Cerebellar cortex (tissue), 1 donor: ENCODE data around the gene MMRN1.

Experiments
- DNase-seq: peaks from one replicate; pipeline ENCODE4 v3.0.0-alpha.2; 2015; ENCODE audit warnings: low spot score

MMRN1 gene, protein sequence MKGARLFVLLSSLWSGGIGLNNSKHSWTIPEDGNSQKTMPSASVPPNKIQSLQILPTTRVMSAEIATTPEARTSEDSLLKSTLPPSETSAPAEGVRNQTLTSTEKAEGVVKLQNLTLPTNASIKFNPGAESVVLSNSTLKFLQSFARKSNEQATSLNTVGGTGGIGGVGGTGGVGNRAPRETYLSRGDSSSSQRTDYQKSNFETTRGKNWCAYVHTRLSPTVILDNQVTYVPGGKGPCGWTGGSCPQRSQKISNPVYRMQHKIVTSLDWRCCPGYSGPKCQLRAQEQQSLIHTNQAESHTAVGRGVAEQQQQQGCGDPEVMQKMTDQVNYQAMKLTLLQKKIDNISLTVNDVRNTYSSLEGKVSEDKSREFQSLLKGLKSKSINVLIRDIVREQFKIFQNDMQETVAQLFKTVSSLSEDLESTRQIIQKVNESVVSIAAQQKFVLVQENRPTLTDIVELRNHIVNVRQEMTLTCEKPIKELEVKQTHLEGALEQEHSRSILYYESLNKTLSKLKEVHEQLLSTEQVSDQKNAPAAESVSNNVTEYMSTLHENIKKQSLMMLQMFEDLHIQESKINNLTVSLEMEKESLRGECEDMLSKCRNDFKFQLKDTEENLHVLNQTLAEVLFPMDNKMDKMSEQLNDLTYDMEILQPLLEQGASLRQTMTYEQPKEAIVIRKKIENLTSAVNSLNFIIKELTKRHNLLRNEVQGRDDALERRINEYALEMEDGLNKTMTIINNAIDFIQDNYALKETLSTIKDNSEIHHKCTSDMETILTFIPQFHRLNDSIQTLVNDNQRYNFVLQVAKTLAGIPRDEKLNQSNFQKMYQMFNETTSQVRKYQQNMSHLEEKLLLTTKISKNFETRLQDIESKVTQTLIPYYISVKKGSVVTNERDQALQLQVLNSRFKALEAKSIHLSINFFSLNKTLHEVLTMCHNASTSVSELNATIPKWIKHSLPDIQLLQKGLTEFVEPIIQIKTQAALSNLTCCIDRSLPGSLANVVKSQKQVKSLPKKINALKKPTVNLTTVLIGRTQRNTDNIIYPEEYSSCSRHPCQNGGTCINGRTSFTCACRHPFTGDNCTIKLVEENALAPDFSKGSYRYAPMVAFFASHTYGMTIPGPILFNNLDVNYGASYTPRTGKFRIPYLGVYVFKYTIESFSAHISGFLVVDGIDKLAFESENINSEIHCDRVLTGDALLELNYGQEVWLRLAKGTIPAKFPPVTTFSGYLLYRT

DNA sequence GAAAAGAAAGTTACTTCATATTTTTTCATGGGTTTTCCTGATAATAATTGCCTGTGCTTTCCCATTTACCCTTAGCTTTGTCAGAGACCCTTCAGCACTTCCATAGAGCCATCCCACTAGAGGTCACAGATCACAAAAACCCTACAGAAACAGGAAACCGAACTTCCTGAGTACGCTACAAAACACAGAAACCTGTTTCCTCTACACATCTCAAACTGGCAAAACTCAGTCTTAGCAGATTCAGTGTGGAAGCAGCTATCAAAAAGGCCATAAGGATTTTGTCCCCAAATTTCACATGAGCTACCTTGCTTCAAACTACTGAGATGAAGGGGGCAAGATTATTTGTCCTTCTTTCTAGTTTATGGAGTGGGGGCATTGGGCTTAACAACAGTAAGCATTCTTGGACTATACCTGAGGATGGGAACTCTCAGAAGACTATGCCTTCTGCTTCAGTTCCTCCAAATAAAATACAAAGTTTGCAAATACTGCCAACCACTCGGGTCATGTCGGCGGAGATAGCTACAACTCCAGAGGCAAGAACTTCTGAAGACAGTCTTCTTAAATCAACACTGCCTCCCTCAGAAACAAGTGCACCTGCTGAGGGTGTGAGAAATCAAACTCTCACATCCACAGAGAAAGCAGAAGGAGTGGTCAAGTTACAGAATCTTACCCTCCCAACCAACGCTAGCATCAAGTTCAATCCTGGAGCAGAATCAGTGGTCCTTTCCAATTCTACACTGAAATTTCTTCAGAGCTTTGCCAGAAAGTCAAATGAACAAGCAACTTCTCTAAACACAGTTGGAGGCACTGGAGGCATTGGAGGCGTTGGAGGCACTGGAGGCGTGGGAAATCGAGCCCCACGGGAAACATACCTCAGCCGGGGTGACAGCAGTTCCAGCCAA lies at the start of gene MMRN1:
TSS of gene MMRN1 (plus strand) at position 206 of the 902 bp plus-strand sequence. CDS start at position 324, 118 bp downstream.
- DNase-seq: no peak

DNA sequence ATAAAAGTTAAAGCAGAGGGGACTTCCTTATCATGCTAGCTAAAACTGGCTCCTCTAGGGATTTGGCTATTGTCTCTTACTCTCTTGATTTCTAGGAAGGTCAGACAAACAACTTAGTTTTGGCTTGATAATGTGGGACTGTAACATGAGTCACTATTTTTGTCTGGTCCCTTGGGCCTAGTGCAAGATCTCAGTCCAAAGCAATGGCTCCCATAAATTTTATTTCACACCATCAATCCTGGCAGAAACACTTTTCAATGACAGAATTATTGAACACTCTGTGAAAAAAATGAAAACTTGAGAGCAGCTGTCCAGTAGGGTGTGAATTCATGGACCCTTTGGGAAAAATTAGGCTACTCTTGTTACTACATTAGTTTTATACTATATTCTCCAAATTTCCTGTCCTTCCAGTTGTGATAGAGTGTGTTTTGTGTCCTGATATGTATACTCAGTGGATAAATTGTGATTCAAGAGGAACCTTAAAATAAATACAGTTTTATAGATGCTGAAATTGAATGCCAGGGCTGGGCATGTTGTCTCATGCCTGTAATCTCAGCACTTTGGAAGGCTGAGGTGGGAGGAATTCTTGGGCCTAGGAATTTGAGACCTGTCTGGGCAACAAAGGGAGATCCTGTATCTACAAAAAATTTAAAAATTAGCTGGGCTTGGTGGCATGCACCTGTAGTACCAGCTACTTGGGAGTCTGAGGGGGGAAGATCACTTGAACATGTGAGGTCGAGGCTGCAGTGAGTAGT lies 46.9 kb upstream of the MMRN1 start:
- no peak for DNase-seq

DNA sequence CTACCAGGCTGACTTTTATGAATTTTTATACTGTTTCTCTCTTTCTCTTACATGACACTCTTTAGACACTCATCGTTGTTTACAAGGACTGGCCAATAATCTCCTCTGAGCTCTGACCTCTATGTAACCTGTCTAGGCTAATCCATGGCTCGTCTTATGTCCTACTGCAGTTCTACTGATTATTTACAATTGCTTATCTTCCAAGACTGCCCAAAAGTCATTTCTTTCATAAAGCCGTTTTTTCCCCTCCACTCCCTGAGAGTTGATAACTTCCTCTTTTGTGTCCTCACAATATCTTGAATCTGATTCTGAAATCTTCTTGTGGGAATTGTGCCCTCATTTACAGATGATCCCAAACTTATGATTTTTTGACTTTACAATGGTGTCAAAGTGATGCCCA lies 39.4 kb upstream of the MMRN1 start:
- DNase-seq: no peak

DNA sequence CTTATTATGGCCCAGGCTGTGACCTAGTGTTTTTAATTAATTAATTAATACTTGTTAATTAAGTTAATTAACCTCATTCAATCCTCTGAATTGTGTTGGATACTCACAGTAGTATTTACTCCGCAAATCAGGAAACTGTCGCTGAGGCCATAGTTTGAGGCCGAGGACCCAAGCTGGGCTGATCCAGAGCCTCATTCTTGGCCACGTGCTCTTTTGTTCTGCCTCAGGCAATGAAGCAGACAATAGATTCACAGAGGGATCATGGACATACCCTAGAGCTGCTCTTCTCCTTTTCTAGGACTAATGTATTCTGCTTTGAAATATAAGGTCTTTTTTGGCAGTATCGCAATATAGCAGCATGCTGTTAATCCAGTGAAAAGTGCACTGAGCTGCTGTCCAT lies 33.7 kb upstream of the MMRN1 start:
- no peak for DNase-seq

DNA sequence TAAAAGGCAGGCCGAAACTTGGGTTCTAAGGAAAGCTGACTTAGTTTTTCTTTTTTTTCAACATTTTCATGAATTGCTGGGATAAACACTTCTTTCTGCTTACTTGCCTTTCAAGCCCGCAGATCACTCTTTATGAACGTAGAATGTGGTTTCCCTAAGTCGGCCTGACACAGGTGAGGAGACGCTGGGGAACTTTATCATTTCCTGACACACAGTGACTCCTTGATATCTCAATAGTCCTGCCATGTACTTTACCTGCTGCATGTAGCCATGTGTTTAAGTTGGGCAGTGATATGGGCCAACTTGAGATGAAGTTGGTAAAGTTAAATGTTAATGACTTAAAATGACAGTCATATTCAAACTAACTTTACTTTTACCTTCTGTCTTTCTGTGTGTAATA lies 31.1 kb upstream of the MMRN1 start:
- DNase-seq: no peak

DNA sequence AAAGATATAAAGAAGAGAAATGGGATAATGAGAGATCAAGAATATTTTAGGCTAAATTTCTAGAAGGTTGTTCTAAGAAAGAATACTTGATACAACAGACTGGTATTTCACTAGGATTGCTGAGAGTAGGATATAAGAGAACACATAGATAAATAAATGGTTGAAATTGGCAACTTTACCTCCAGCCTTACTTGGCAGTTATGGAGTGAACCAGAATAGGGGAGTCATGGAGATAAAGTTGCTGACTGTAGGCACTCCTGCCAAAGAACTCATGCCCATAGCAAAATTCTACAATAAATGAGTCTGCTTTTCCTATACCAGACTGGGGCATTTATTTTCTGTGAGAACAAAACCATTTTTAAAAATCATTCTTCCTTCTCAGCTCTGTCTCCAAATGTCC lies 26.4 kb upstream of the MMRN1 start:
- DNase-seq: no peak

DNA sequence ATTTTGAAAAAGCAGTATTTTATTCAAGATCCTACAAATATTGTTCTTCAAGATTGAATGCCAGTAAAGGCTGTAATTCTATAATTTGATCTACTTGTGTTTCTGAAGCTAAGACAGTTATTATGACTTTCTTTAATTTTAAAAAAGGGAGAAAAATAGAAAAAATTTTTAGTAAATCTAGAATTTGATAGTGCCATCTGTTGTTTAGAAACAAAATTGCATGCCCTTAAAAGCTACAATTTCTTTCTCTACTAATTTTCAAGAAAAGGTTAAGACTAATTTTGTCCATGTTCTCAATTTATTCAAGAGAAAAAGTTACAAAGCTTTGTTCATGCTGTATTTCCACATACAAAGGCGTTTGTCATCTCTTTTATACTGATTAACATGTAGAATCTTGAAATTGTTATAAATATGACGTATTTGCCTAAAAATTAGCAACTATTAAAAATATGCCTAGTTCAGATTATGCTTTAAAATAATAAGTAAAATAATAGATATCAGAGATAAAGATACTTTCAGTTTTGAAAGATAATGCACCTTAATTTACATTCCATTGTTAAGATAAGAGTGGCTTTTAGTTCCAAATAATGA lies 25.6 kb upstream of the MMRN1 start:
- DNase-seq: no peak

DNA sequence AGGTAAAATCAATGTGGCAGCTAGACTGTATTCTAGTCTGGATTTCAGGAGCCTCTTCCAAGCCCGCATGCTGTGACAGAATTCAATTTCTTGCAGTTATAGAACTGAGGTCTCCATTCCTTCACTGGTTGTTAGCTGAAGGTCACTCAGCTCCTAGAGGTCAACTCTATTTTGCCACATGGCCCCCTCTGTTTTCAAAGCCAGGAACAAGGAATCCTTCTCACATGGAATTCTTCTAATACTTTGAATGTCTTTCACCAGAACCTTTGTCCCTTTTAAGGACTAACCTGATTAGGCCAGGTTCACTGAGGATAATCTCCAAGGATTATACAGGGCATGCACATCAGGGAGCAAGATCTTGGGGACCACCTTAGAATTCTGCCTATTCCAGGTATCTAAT lies 23.4 kb upstream of the MMRN1 start:
- peak; percentile 81 for DNase-seq

DNA sequence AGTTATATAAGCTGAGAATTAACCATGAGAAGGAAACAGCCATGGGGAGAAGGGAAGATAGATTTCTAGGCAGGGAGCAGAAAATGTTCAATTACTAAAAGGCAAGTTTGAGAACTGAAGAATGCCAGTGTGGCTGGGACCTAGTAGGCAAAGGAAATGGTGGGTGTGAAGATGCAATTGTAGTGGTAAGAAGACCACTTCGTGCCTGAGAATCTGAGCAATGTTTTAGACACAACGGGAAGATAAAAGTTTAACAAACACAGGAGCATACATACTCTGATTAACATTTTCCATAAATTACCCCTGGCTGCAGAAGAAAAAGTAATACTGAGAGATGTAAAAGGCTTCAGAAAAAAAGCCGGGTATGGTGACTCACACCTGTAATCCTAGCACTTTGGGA lies 18.1 kb upstream of the MMRN1 start:
- DNase-seq: no peak

DNA sequence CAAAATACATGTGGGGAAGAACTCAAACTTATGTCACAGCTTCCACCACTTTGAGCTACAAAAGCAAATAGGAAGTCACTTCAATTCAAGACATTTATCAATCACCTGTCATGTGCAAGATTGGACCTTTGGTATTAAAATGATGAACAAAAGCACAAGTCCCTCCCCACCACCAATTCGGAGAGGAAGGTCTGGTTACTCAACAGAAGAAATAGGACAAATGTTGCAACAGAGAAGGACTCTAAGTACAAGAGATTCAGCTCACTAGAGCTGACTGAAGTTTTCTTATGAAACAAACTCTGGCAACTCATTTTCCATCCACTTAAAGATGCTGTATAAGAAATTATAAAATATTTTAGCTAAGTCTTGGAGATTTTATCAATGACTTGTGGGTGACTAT lies 16.0 kb upstream of the MMRN1 start:
- DNase-seq: peak; percentile 55

DNA sequence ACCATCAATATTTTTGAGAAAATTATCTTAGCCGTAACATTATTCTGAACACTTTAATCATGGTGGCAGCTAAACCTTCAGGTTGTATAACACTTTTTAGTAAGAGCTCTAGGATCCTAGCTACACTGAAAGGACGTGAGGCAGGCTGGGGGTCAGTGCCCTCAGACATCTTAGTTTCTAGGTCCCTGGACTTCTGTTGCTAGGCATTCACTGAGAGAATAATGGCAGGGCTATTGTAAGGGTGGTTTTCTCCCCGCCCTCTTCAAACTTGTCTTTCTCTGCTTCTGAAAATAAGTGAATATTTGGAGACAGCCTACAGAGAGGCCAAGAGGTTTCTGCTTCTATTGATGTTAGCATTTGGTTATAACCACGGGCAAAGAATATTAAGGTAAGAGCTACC lies 15.4 kb upstream of the MMRN1 start:
- DNase-seq: peak; percentile 51

DNA sequence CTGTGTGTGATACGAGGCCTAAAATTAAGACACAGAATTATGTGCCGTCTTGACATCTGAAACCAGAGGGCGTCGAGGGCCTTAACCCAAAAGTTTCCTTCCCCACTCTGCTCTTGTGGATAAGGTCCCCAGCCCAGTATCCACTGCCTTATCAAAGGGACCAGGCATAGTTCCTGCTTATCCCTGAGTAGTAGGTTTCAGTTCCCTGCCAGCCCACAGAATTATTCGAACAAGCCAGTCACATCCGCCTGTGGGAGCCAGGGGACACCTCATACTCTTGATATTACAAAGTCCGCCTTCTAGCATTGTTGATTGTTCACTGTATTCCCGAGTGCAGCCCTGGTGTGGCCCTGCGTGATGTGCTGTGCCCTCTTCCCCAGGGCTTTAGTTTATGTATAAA lies 5.4 kb upstream of the MMRN1 start:
- no peak for DNase-seq

DNA sequence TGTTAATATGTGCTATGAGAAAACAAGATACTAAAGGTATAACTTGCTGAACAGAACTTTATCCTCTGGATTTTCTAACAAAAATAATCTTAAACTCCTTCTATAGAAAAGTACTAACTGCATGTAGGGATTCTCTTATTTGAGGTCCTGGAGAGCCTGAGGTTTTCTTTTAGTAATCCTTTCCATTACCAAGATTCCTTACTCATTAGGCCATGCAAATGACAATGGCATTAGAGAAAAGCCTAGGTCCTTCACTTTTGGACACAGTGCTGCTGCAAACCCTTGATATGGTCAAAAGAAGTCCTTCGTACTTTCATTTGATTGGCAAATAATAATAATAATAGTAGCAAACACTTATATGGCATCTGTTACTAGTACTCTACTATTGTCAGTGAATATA lies 3.2 kb downstream of the MMRN1 start:
- DNase-seq: no peak

DNA sequence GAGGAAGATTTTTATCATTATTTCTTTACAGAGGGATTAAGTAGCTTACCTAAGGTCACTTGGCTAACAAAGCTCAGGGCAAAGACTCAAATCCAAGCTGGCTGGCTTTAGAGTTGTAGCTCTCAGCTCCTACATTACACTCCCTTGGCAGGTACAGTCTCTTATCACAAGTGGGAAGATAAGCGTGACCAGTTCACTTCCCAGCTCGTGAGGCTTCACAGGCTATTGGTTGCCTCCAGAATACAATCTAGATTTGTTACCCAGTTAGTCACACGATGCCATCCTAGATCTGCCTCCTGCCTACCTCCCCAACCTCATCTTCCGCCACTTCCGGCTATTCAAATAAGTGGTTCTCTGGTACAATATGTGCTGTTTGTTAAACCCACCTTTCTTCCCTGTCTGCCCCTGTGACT lies 3.7 kb downstream of the MMRN1 start:
- no peak for DNase-seq

DNA sequence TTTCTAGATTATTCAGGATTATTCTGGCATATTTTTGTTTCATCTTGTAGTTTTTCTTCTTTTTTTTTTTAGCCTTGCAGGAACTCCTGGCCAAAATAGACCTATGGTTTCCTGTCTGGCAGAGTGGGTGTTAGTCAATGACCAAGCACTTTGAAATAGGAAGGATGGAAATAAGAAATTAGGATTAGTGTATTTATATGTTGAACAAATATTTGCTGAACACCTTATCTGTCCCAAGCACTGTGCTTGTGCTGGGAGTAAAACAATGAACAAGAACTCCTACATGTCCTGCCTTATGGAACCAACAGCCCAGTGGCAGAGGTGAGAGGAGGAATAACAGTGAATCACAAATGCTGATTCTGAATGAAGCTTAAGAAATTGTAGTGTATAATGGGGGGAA lies 4.5 kb downstream of the MMRN1 start:
- no peak for DNase-seq

DNA sequence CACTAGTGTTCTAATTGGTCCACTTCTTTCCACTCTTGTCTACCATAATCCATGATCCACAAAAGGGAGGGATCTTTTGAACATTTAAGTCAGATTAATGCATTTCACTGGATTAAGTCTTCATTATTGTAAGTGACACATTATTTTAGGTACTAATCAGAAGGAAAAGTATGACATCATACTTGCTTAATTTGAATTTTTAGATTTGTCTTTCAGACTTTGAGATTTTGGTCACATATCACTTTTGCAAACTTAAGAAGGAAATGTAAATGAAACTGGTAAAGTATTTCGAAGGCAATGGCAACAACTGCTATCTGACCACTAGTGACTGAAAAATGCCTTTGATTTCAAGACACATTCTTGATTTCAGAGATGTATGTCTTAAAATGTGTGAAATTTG lies 5.2 kb downstream of the MMRN1 start:
- no peak for DNase-seq

DNA sequence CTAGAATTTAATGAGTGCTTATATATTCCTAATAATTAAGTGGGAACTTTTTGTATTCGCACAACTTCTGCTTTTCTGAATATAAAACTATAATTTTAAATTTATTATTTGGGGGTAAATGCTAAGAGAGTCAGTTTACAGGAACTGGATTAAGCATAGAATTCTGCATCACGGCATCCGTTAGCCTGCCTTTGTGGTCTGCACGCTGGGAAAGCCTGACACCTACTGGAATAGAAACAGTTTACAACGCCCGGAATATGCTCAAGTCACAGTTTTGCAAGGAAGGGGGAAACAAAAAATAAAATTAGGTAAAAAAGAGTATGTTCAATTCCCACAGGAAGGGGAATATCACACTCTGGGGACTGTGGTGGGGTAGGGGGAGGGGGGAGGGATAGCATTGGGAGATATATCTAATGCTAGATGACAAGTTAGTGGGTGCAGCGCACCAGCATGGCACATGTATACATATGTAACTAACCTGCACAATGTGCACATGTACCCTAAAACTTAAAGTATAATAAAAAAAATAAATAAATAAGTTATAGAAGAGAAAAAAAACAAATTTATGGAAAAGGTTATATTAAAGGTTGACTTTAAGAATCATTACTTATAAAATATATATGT lies 7.3 kb downstream of the MMRN1 start:
- peak; percentile 81 for DNase-seq

DNA sequence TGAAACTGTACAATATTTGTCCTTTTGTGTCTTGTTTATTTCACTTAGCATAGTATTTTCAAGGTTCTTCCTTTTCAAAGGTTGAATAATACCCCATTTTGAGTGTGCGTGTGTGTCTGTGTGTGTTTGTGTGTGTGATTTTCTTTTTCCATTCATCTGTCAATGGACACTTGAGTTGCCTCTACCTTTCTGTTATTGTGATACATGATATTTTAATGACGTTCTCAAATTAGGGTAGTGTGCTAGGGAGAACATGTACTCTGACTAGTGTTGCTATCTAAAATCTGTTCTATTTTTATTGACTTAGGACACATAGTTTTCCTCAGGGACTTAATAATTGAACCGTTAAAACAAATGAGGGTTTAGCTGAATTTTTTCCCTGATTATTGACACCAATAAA lies 9.9 kb downstream of the MMRN1 start:
- DNase-seq: no peak

DNA sequence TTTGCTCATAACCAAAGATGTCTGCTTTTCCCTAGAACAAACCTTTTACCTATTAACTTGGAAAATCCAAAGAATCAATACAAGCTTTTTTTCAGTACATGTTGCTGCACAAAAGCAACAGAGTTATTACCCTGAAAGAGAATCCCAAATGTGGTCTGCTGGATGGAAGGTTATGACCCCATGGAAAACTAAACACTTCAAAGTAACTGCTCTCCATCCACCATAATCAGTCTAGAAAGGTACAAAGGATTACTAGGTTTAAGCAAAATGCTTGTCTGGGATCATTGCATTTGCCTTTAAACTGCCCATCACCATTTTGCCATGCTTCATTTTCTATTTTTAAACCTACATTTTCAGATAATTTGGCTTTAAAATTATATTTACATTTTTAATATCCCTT lies 11.7 kb downstream of the MMRN1 start:
- DNase-seq: peak; percentile 80
